Loucy (cell line): ENCODE measurements around the gene PXN.

Source experiments
- H2AFZ ChIP-seq: fragments of 200-600 bp; sonication (generic); 2 replicates; pipeline ENCODE4 v1.6.0; 2016; ENCODE audit warnings: antibody characterized with exemption, mild to moderate bottlenecking, low read length, moderate library complexity
- H3F3A ChIP-seq: fragments of 200-600 bp; 2 replicates; pipeline ENCODE4 v1.6.0; 2016; ENCODE audit warnings: antibody characterized with exemption, low read depth, mild to moderate bottlenecking
- H3K27me3 ChIP-seq: fragments of 200-600 bp; sonication (generic); 2 replicates; pipeline ENCODE4 v1.6.1; 2014; ENCODE audit warnings: low read length, mild to moderate bottlenecking; ENCODE audit not compliant: insufficient read depth, poor library complexity, severe bottlenecking
- H3K36me3 ChIP-seq: fragments of 200-600 bp; sonication (generic); 2 replicates; pipeline ENCODE4 v1.6.1; 2016; ENCODE audit warnings: low read length; ENCODE audit not compliant: insufficient read depth
- H3K4me1 ChIP-seq: fragments of 200-600 bp; sonication (generic); 2 replicates; pipeline ENCODE4 v1.5.1; 2014; ENCODE audit warnings: low read length, mild to moderate bottlenecking; ENCODE audit not compliant: insufficient read depth, poor library complexity, severe bottlenecking
- H3K4me2 ChIP-seq: fragments of 200-600 bp; sonication (generic); 2 replicates; pipeline ENCODE4 v1.6.0; 2014; ENCODE audit warnings: antibody characterized with exemption, low read length, low read depth, mild to moderate bottlenecking; ENCODE audit not compliant: poor library complexity, severe bottlenecking
- H3K4me3 ChIP-seq: fragments of 200-600 bp; sonication (generic); 2 replicates; pipeline ENCODE4 v1.5.1; 2014; ENCODE audit warnings: low read length, mild to moderate bottlenecking, mixed read lengths; ENCODE audit not compliant: poor library complexity, severe bottlenecking
- H3K79me2 ChIP-seq: fragments of 200-600 bp; sonication (generic); 2 replicates; pipeline ENCODE4 v1.6.1; 2014; ENCODE audit warnings: low read length; ENCODE audit not compliant: insufficient read depth
- H3K9ac ChIP-seq: fragments of 200-600 bp; sonication (generic); 2 replicates; pipeline ENCODE4 v1.6.0; 2014; ENCODE audit warnings: mild to moderate bottlenecking, low read depth, low read length, moderate library complexity; ENCODE audit not compliant: poor library complexity, severe bottlenecking
- H3K9me2 ChIP-seq: fragments of 200-600 bp; sonication (generic); replicated peaks from 2 replicates; pipeline ENCODE4 v1.6.1; 2016; ENCODE audit warnings: low read depth, low read length, mixed read lengths
- H3K9me3 ChIP-seq: fragments of 200-600 bp; sonication (generic); 2 replicates; pipeline ENCODE4 v1.6.1; 2014; ENCODE audit warnings: mild to moderate bottlenecking, antibody characterized with exemption, low read length, low read depth; ENCODE audit not compliant: insufficient read depth
- H4K20me1 ChIP-seq: fragments of 200-600 bp; sonication (generic); 2 replicates; pipeline ENCODE4 v1.6.0; 2014; ENCODE audit warnings: antibody characterized with exemption, low read length, mild to moderate bottlenecking; ENCODE audit not compliant: insufficient read depth, poor library complexity, severe bottlenecking
- CTCF ChIP-seq: fragments of 200-600 bp; sonication (generic); conservative IDR thresholded peaks from 2 replicates; pipeline ENCODE4 v1.5.1; 2014; ENCODE audit warnings: mild to moderate bottlenecking, antibody characterized with exemption, low read length
- EZH2phosphoT487 ChIP-seq: fragments of 200-600 bp; IDR thresholded peaks from 2 replicates; pipeline ENCODE4 v1.6.1; 2018; ENCODE audit warnings: antibody characterized with exemption, mild to moderate bottlenecking, moderate library complexity, borderline replicate concordance

PXN gene

GRCh38 chr12:120230974-120231315 lies 34.6 kb downstream of the PXN start:
- H3K9ac ChIP-seq: peak overlapping the region; percentile 67
- peak overlapping the region; percentile 76 for H3K4me2 ChIP-seq
- H3K9me2 ChIP-seq: no peaks in the 10 kb centered on the region
- H3F3A ChIP-seq: no peaks in the 10 kb centered on the region; the same call in 1 of the 2 replicates
- TF ChIP-seq CTCF (no peak), EZH2phosphoT487 (no peak)
- no peaks in the 10 kb centered on the region for H4K20me1 ChIP-seq
- peak overlapping the region; percentile 61 for H3K4me3 ChIP-seq
- H3K9me3 ChIP-seq: no peaks in the 10 kb centered on the region
- H3K4me1 ChIP-seq: peaks cover 40% of the 10 kb centered on the region
- no peaks in the 10 kb centered on the region for H3K79me2 ChIP-seq
- no peaks in the 10 kb centered on the region for H3K36me3 ChIP-seq
- no peak overlapping the region; the same call in 1 of the 2 replicates for H2AFZ ChIP-seq
- no peaks in the 10 kb centered on the region for H3K27me3 ChIP-seq

DNA sequence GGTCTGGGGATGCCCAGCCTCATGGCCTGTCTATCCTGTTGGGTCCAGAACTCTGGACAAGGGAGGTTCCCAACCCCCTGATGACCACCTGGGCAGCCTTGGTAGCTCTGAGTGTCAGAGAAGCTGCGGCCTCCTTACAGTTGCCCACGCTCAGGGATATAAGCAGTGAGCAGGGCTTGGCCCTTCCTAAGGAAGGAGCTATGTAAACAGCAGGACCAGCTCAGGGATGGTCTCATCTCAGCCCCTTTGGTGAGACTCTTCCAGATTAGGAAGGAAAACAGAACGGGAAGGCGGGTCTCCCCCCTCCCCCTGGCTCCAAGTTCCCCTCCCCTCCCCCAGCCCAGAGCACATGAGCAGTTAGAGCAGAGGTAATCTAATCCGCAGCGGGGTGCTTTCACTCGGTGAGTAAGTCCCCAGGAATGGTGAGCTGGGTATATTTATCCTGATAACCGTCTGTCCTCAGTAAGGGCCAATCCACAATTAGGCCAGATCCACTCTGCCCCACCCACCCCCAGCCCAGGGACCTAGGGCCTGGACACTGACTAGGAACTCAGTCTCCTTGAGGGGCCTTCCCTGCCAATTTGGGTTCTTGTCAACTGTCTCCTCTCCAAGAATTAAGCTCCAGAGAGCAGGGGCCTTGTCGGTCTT lies 35.1 kb downstream of the PXN start:
- peak overlapping the region; percentile 76 for H3K4me2 ChIP-seq
- no peaks in the 10 kb centered on the region for H3K79me2 ChIP-seq
- no peaks in the 10 kb centered on the region for H3K9me2 ChIP-seq
- H3K9ac ChIP-seq: peak overlapping the region; percentile 67
- no peaks in the 10 kb centered on the region for H4K20me1 ChIP-seq
- TF ChIP-seq EZH2phosphoT487 (no peak), CTCF (no peak)
- H3K4me3 ChIP-seq: peak overlapping the region; percentile 61
- no peaks in the 10 kb centered on the region; the same call in 1 of the 2 replicates for H3F3A ChIP-seq
- peaks cover 40% of the 10 kb centered on the region for H3K4me1 ChIP-seq
- no peaks in the 10 kb centered on the region for H3K27me3 ChIP-seq
- H2AFZ ChIP-seq: no peak overlapping the region
- no peaks in the 10 kb centered on the region for H3K9me3 ChIP-seq
- no peaks in the 10 kb centered on the region for H3K36me3 ChIP-seq

DNA sequence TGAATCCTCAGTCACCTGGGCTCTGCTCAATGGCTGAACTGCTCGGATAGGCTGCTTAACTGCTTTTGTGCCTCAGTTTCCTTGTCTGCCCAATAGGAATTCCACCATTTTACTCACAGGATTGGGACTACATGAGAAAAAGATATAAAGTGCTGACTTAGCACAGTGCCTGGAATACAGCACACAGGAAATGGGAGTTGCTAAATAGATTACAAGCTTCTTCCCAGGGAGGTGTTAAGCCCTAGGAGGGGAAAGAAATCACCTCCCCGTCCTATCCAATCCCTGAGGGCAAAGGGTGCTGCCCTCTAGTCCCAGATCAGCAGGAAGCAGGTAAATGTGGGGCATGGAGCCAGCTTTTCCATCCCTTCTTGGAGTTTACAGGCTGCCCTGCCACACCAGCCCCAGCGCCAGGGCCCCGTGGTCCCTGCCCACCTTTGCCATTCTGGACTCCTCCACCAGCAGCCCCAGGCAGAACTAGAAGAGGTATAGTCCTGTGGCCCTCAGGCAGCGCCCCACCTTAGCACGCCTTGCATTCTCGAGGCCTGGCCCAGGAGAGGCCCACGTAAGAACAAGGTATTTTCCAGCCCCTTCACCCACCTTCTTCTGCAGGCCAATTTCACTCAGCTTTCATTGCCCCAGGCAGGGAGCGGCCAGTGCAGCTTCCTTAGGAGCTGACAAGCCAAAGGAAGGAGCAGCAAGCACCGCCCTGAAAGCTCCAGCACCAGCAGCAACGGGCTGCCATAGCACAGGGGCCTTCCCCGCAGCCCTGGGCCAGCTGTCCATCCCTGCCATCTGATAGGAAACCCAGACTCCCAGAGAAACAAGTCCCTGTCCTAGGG lies 35.8 kb downstream of the PXN start:
- peaks cover 40% of the 10 kb centered on the region for H3K4me1 ChIP-seq
- no peak for TF ChIP-seq CTCF
- TF ChIP-seq EZH2phosphoT487: no peak
- H4K20me1 ChIP-seq: no peaks in the 10 kb centered on the region

More for the DNA sequence above, 35.8 kb downstream of the PXN start:
- no peaks in the 10 kb centered on the region for H3K36me3 ChIP-seq
- peak overlapping the region; percentile 76 for H3K4me2 ChIP-seq
- no peaks in the 10 kb centered on the region for H3K9me3 ChIP-seq
- H3F3A ChIP-seq: no peaks in the 10 kb centered on the region; the same call in 1 of the 2 replicates
- no peaks in the 10 kb centered on the region for H3K27me3 ChIP-seq
- no peak overlapping the region for H2AFZ ChIP-seq
- no peaks in the 10 kb centered on the region for H3K79me2 ChIP-seq
- H3K9ac ChIP-seq: peak overlapping the region; percentile 67
- H3K4me3 ChIP-seq: no peak overlapping the region
- no peaks in the 10 kb centered on the region for H3K9me2 ChIP-seq
